Keratinocyte (primary cell): ENCODE measurements around the gene MYO1H. TPM values are rescaled to one million over a fixed set of nuclear protein-coding genes. Genes with fewer than 3 reads are reported as not detected.

ENCODE experiments used
- DNase-seq: peaks from one replicate; pipeline ENCODE4 v3.0.0-alpha.2; 2011; ENCODE audit warnings: low read depth, missing footprints, low spot score
- FAIRE-seq: peaks from 2 replicates; lab custom pipeline; 2011; peaks lifted over from hg19 to GRCh38; lab: Jason Lieb, UNC
- H2AFZ ChIP-seq: 2 replicates; pipeline ENCODE4 v1.6.0; 2012; ENCODE audit warnings: low read length, control low read depth, inconsistent platforms; ENCODE audit not compliant: control insufficient read depth
- H3K27ac ChIP-seq: 2 replicates; pipeline ENCODE4 v1.5.1; 2011; ENCODE audit warnings: low read length; ENCODE audit not compliant: control insufficient read depth, insufficient read depth
- H3K27me3 ChIP-seq: 3 replicates; pipeline ENCODE4 v1.6.0; 2011; ENCODE audit warnings: low read length; ENCODE audit not compliant: control insufficient read depth, insufficient read depth; ENCODE audit errors: extremely low read depth
- H3K36me3 ChIP-seq, 2 experiments: 2 replicates in 1 of 2; 3 replicates in 1 of 2; pipeline ENCODE4 v1.5.1; 2011; ENCODE audit warnings: low read length in 2 of 2, mild to moderate bottlenecking in 1 of 2; ENCODE audit not compliant: control insufficient read depth in 2 of 2, insufficient read depth in 2 of 2; ENCODE audit errors: extremely low read depth in 1 of 2
- H3K4me1 ChIP-seq: 3 replicates; pipeline ENCODE4 v1.5.1; 2011; ENCODE audit warnings: low read length; ENCODE audit not compliant: control insufficient read depth, insufficient read depth; ENCODE audit errors: extremely low read depth
- H3K4me2 ChIP-seq: 3 replicates; pipeline ENCODE4 v1.6.0; 2011; ENCODE audit warnings: low read depth, low read length; ENCODE audit not compliant: control insufficient read depth, insufficient read depth; ENCODE audit errors: extremely low read depth
- H3K4me3 ChIP-seq, 3 experiments: fragments of 200-600 bp in 1 of 3; sonication (generic) in 1 of 3; 2 replicates in 2 of 3; 3 replicates in 1 of 3; pipeline ENCODE4 v1.5.1; 2011 to 2016; ENCODE audit warnings: low read length in 3 of 3, mild to moderate bottlenecking in 3 of 3, control low read depth in 2 of 3, inconsistent platforms in 1 of 3, low read depth in 1 of 3, mixed read lengths in 1 of 3, mixed run types in 1 of 3, moderate library complexity in 1 of 3; ENCODE audit not compliant: control insufficient read depth in 2 of 3, insufficient read depth in 2 of 3; ENCODE audit errors: extremely low read depth in 1 of 3
- H3K79me2 ChIP-seq: 2 replicates; pipeline ENCODE4 v1.6.0; 2012; ENCODE audit warnings: low read length; ENCODE audit not compliant: control insufficient read depth, insufficient read depth
- H3K9ac ChIP-seq: 3 replicates; pipeline ENCODE4 v1.6.0; 2011; ENCODE audit warnings: low read length; ENCODE audit not compliant: control insufficient read depth, insufficient read depth; ENCODE audit errors: extremely low read depth
- H3K9me1 ChIP-seq: 3 replicates; pipeline ENCODE4 v1.6.0; 2011; ENCODE audit warnings: low read length; ENCODE audit not compliant: control insufficient read depth, insufficient read depth; ENCODE audit errors: extremely low read depth
- H3K9me3 ChIP-seq: 2 replicates; pipeline ENCODE4 v1.5.1; 2012; ENCODE audit warnings: low read depth, low read length; ENCODE audit not compliant: control insufficient read depth
- H4K20me1 ChIP-seq: 3 replicates; pipeline ENCODE4 v1.6.0; 2011; ENCODE audit warnings: low read length; ENCODE audit not compliant: control insufficient read depth, insufficient read depth; ENCODE audit errors: extremely low read depth
- EZH2 ChIP-seq: IDR thresholded peaks from one replicate; pipeline ENCODE4 v1.6.1; 2012; ENCODE audit warnings: inconsistent platforms, mild to moderate bottlenecking, low read length, moderate library complexity
- dilution Hi-C: fragments of 300-500 bp; cut with MboI; formaldehyde crosslinking; loops from one replicate; pipeline ENCODE4 v1.7.0; 2020; ENCODE audit warnings: low sequenced_read_pairs; ENCODE audit not compliant: extremely low pct_ligation_motif_present
- polyA plus RNA-seq, 5 experiments: library from polyadenylated mRNA; depleted of rRNA in 3 of 5; stranded (reverse) in 3 of 5; stranded (forward) in 1 of 5; unstranded in 1 of 5; fragments of >200 nt; gene quantifications; 1 replicate in 1 of 5; 2 replicates in 3 of 5; 3 replicates in 1 of 5; pipeline versions ENCODE4 v1.2.1 to v1.2.3, GENCODE V29; 2011 to 2012; ENCODE audit warnings: missing spikeins in 2 of 5, low read depth in 1 of 5, low replicate concordance in 1 of 5
- TF ChIP-seq, protein P1 (sequence below), 3 experiments: IDR thresholded peaks in 1 of 3; conservative IDR thresholded peaks in 1 of 3; optimal IDR thresholded peaks in 1 of 3; 2 replicates in 2 of 3; 3 replicates in 1 of 3; pipeline versions ENCODE3 to v1.5.1; 2011; ENCODE audit warnings: low read length in 3 of 3, mild to moderate bottlenecking in 3 of 3, moderate library complexity in 2 of 3, control low read depth in 1 of 3, inconsistent platforms in 1 of 3; ENCODE audit not compliant: insufficient read depth in 2 of 3; ENCODE audit errors: extremely low read depth in 1 of 3

Gene MYO1H
- polyA plus RNA-seq, 1 donor (not counting 4 experiments of a cell fraction or from before 2014, with no cell fraction given): not detected

DNA sequence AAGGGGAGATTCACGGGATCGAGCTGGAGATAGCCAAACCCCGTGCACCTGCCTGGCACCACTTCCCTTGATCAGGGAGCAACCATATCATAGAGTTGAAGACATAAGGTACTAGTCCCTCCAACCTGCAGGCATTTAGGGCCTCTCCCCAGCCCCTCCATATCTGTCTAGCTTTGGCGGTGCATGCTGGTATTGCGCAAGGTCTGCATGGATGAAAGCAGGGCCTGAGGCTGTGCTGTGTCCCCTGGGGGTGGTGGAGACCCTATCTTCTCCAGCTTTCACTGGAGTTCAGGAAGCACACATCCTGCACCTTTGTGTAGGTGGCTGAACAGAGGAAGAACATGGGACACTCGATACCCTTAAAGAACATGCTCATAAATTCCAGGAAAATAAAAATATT lies 82.5 kb downstream of the MYO1H start:
- H3K9ac ChIP-seq: no peak overlapping the region
- no peak for DNase-seq
- no peak for TF ChIP-seq EZH2
- TF ChIP-seq, protein P1, sequence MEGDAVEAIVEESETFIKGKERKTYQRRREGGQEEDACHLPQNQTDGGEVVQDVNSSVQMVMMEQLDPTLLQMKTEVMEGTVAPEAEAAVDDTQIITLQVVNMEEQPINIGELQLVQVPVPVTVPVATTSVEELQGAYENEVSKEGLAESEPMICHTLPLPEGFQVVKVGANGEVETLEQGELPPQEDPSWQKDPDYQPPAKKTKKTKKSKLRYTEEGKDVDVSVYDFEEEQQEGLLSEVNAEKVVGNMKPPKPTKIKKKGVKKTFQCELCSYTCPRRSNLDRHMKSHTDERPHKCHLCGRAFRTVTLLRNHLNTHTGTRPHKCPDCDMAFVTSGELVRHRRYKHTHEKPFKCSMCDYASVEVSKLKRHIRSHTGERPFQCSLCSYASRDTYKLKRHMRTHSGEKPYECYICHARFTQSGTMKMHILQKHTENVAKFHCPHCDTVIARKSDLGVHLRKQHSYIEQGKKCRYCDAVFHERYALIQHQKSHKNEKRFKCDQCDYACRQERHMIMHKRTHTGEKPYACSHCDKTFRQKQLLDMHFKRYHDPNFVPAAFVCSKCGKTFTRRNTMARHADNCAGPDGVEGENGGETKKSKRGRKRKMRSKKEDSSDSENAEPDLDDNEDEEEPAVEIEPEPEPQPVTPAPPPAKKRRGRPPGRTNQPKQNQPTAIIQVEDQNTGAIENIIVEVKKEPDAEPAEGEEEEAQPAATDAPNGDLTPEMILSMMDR (optimal IDR thresholded peaks at IDR 0.05 in 1 of 3, IDR thresholded peaks at IDR 0.05 in 1 of 3, conservative IDR thresholded peaks at IDR 0.05 in 1 of 3; ENCODE audit: extremely low read depth in 1 of 3, insufficient read depth in 2 of 3, low read length in 3 of 3): no peak
- no peaks in the 10 kb centered on the region for H3K36me3 ChIP-seq
- no peak overlapping the region for H2AFZ ChIP-seq
- no peak overlapping the region for H3K4me2 ChIP-seq
- H3K27ac ChIP-seq: no peak overlapping the region
- no peaks in the 10 kb centered on the region for H3K79me2 ChIP-seq
- H3K4me1 ChIP-seq: peaks cover 5% of the 10 kb centered on the region
- no peak overlapping the region for H3K4me3 ChIP-seq
- H3K9me3 ChIP-seq: no peaks in the 10 kb centered on the region
- dilution Hi-C loops: no loop called here
- no peaks in the 10 kb centered on the region for H4K20me1 ChIP-seq
- FAIRE-seq: no peak
- no peaks in the 10 kb centered on the region for H3K9me1 ChIP-seq
- no peaks in the 10 kb centered on the region for H3K27me3 ChIP-seq

DNA sequence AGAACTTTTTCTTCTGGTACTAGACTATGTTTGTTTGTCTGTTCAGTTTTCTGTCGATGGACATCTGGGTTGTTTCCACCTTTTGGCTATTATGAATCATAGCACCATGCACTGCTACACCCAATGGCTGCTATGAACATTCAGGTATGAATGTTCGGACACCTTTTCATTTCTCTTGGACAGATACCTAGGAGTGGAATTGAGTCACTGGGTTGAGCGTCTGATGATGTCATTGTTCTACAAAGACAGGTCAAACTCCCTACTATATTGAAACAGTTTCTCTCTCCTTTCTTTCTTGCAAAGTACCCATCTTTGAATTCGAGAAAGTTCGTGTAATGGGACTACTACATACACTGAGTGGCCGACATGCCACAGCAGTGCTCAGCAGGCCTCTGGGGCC lies 84.7 kb downstream of the MYO1H start:
- Histone ChIP-seq H3K4me2 (peak overlapping the region; percentile 34), H3K27me3 (no peaks in the 10 kb centered on the region), H3K9ac (no peak overlapping the region), H3K79me2 (no peaks in the 10 kb centered on the region), H3K4me3 (no peak overlapping the region), H2AFZ (no peak overlapping the region), H4K20me1 (no peaks in the 10 kb centered on the region), H3K4me1 (peaks cover 5% of the 10 kb centered on the region), H3K36me3 (no peaks in the 10 kb centered on the region), H3K9me1 (no peaks in the 10 kb centered on the region), H3K27ac (no peak overlapping the region), H3K9me3 (no peaks in the 10 kb centered on the region)
- dilution Hi-C loops: no loop called here
- FAIRE-seq (no peak), DNase-seq (no peak)
- TF ChIP-seq, protein P1 (optimal IDR thresholded peaks at IDR 0.05 in 1 of 3, IDR thresholded peaks at IDR 0.05 in 1 of 3, conservative IDR thresholded peaks at IDR 0.05 in 1 of 3; ENCODE audit: extremely low read depth in 1 of 3, insufficient read depth in 2 of 3, low read length in 3 of 3): no peak
- TF ChIP-seq EZH2: no peak
